K562 (cell line): ENCODE results near the gene LRRC61. TPM values are rescaled to one million over a fixed set of nuclear protein-coding genes. Genes with fewer than 3 reads are reported as not detected.
A peak's percentile ranks its signal among the peaks of the same experiment; 100 is the strongest.

Experiments
- ATAC-seq: fragments of 200-7000 bp; cut with Tn5 transposase; 3 replicates; pipeline ENCODE4 v1.9.1; 2020; ENCODE audit warnings: moderate library complexity
- BruUV-seq: library from RNA; stranded (reverse); fragments of 400-500 nt; replicated peaks from 2 replicates; lab custom pipeline; 2021; lab: Mats Ljungman, UMichigan
- CTCF ChIA-PET: fragments of 300-600 bp; formaldehyde crosslinking; extraction: SDS; loops from one replicate; lab custom pipeline; 2021; ENCODE audit warnings: low intra/inter-chr PET ratio; lab: Yijun Ruan, JAX
- POLR2A ChIA-PET: fragments of 300-600, 350-650 bp; sonication (Branson Sonifier 250); formaldehyde crosslinking; extraction: SDS; loops from one replicate; lab custom pipeline; 2021; ENCODE audit warnings: antibody characterized with exemption, inconsistent platforms; lab: Yijun Ruan, JAX
- DNase-seq, 4 experiments: peaks; one replicate each; pipeline versions ENCODE4 v3.0.0 to v3.0.0-alpha.2; 2011 to 2018; ENCODE audit warnings: low spot score in 3 of 4, mixed read lengths in 3 of 4; ENCODE audit errors: extremely low read depth in 1 of 4
- FAIRE-seq: peaks from 2 replicates; lab custom pipeline; 2011; peaks lifted over from hg19 to GRCh38; lab: Jason Lieb, UNC
- H2AFZ ChIP-seq: 2 replicates; pipeline ENCODE4 v1.6.0; 2011; ENCODE audit warnings: low read depth, low read length, control low read depth, inconsistent platforms
- H3K27ac ChIP-seq: fragments of 200-600 bp; 3 replicates; pipeline ENCODE4 v1.8.0; 2011; ENCODE audit warnings: low read depth, mild to moderate bottlenecking, control low read depth, inconsistent platforms, low read length, moderate library complexity, mixed read lengths; ENCODE audit errors: extremely low read depth
- H3K27me3 ChIP-seq, 2 experiments: fragments of 300-600 bp in 1 of 2; 2 replicates in 1 of 2; 3 replicates in 1 of 2; pipeline versions ENCODE4 v1.6.0 to v1.8.0; 2011; ENCODE audit warnings: inconsistent platforms in 2 of 2, low read length in 2 of 2, mild to moderate bottlenecking in 1 of 2, mixed read lengths in 1 of 2, moderate library complexity in 1 of 2; ENCODE audit not compliant: control insufficient read depth in 2 of 2, insufficient read depth in 2 of 2
- H3K36me3 ChIP-seq: fragments of 300-600 bp; 3 replicates; pipeline ENCODE4 v1.8.0; 2011; ENCODE audit warnings: mild to moderate bottlenecking, low read length, inconsistent platforms; ENCODE audit not compliant: control insufficient read depth, insufficient read depth
- H3K4me1 ChIP-seq, 2 experiments: fragments of 200-600 bp in 1 of 2; replicated peaks in 1 of 2; 2 replicates in 1 of 2; 3 replicates in 1 of 2; pipeline versions ENCODE4 v1.5.1 to v1.8.0; 2011; ENCODE audit warnings: inconsistent platforms in 2 of 2, low read length in 2 of 2, mild to moderate bottlenecking in 1 of 2, mixed read lengths in 1 of 2, moderate library complexity in 1 of 2; ENCODE audit not compliant: control insufficient read depth in 2 of 2, insufficient read depth in 2 of 2
- H3K4me2 ChIP-seq: 2 replicates; pipeline ENCODE4 v1.6.1; 2011; ENCODE audit warnings: low read length, control low read depth, inconsistent platforms, mixed read lengths; ENCODE audit not compliant: insufficient read depth
- H3K4me3 ChIP-seq: fragments of 200-600 bp; sonication (generic), shearing (Covaris generic); 2 replicates; pipeline ENCODE4 v1.5.1; 2016; ENCODE audit warnings: control low read depth, inconsistent platforms
- H3K79me2 ChIP-seq: fragments of 200-600 bp; 3 replicates; pipeline ENCODE4 v1.8.0; 2011; ENCODE audit warnings: low read length, inconsistent platforms; ENCODE audit not compliant: control insufficient read depth, insufficient read depth
- H3K9ac ChIP-seq, 2 experiments: 2 replicates each; pipeline versions ENCODE4 v1.6.0 to v1.6.1; 2011; ENCODE audit warnings: low read depth in 2 of 2, low read length in 2 of 2, control low read depth in 1 of 2, inconsistent platforms in 1 of 2, mild to moderate bottlenecking in 1 of 2, mixed read lengths in 1 of 2; ENCODE audit not compliant: insufficient read depth in 1 of 2
- H3K9me1 ChIP-seq: one replicate; pipeline ENCODE4 v1.6.0; 2011; ENCODE audit warnings: inconsistent platforms, mild to moderate bottlenecking, low read length, moderate library complexity; ENCODE audit not compliant: control insufficient read depth, insufficient read depth
- H3K9me3 ChIP-seq: replicated peaks from 2 replicates; pipeline ENCODE4 v1.5.1; 2011; ENCODE audit warnings: low read depth, low read length, inconsistent platforms; ENCODE audit not compliant: control insufficient read depth, insufficient read depth
- H4K20me1 ChIP-seq: replicated peaks from 2 replicates; pipeline ENCODE4 v1.6.1; 2011; ENCODE audit warnings: low read length, inconsistent platforms, mixed read lengths; ENCODE audit not compliant: control insufficient read depth, insufficient read depth
- CUX1 ChIP-seq: fragments of 200-800 bp; sonication (Bioruptor generic); IDR thresholded peaks from 2 replicates; pipeline ENCODE4 v1.6.1; 2016; ENCODE audit warnings: missing genetic modification characterization, missing compliant biosample characterization
- ELK3 ChIP-seq: fragments of 450-650 bp; formaldehyde crosslinking; IDR thresholded peaks from 2 replicates; pipeline ENCODE4 v1.4.0; 2020; ENCODE audit warnings: mild to moderate bottlenecking
- MAFF ChIP-seq: IDR thresholded peaks from 2 replicates; pipeline ENCODE4 v1.6.1; 2012; ENCODE audit warnings: low read length, improper control_type of control experiment
- MED1 ChIP-seq: sonication (generic); formaldehyde crosslinking; IDR thresholded peaks from 2 replicates; pipeline ENCODE4 v1.8.1; 2023; ENCODE audit warnings: missing genetic modification reagents, borderline replicate concordance
- NCOA2 ChIP-seq, 2 experiments: fragments of 450-650 bp; IDR thresholded peaks; 2 replicates each; pipeline ENCODE4 v1.6.1; 2018; ENCODE audit warnings: mild to moderate bottlenecking in 2 of 2, moderate library complexity in 1 of 2; ENCODE audit not compliant: partially characterized antibody in 2 of 2
- NFIX ChIP-seq: fragments of 250-450 bp; sonication (Bioruptor Pico); IDR thresholded peaks from 2 replicates; pipeline ENCODE4 v1.4.0; 2020; ENCODE audit warnings: low read depth, mild to moderate bottlenecking, moderate library complexity
- SAFB2 ChIP-seq: fragments of 200-400 bp; formaldehyde crosslinking; IDR thresholded peaks from 2 replicates; pipeline ENCODE4 v1.6.1; 2018; ENCODE audit warnings: borderline replicate concordance, low read length, low read depth, moderate library complexity; ENCODE audit not compliant: severe bottlenecking
- SIRT6 ChIP-seq: IDR thresholded peaks from one replicate; pipeline ENCODE4 v1.6.1; 2012; ENCODE audit warnings: low read depth, mild to moderate bottlenecking, control low read depth, inconsistent platforms, low read length, moderate library complexity
- TRIM24 ChIP-seq, 2 experiments: fragments of 450-650 bp; IDR thresholded peaks; 2 replicates each; pipeline ENCODE4 v1.6.1; 2016
- XRCC3 ChIP-seq: fragments of 450-650 bp; IDR thresholded peaks from 2 replicates; pipeline ENCODE4 v1.6.1; 2017; ENCODE audit warnings: mild to moderate bottlenecking, moderate library complexity
- ZBTB9 ChIP-seq: fragments of 450-650 bp; formaldehyde crosslinking; IDR thresholded peaks from 2 replicates; pipeline ENCODE4 v1.4.0; 2020; ENCODE audit warnings: mild to moderate bottlenecking, moderate library complexity
- ZNF354B ChIP-seq: fragments of 250-450 bp; sonication (Bioruptor Pico); IDR thresholded peaks from 2 replicates; pipeline ENCODE4 v1.4.0; 2020
- WGBS: fragments of 100-300 bp; shearing (Covaris generic); methylation state at CpG from one replicate; pipeline ENCODE4 v1.1.6; 2016; ENCODE audit warnings: low coverage, mixed read lengths; ENCODE audit not compliant: insufficient coverage; ENCODE audit errors: missing lambda C conversion rate; 5-methylcytosine and 5-hydroxymethylcytosine counted together
- in situ Hi-C: fragments of 300-500 bp; cut with MboI; formaldehyde crosslinking; loops from 4 replicates; pipeline ENCODE4 v1.15.0; 2018; ENCODE audit warnings: inconsistent platforms, mixed read lengths
- intact Hi-C: fragments of 100-400 bp; cut with micrococcal nuclease; formaldehyde crosslinking; loops from 2 replicates; pipeline ENCODE4 v1.14.2; 2022
- polyA plus RNA-seq, 8 experiments: library from polyadenylated mRNA; depleted of rRNA in 4 of 8; stranded (reverse) in 5 of 8; unstranded in 3 of 8; fragments of >200 nt; fragmentation: Nextera tagmentation in 2 of 8; fragmentation: Illumina TruSeq in 1 of 8; extraction: Ambion mirVana in 2 of 8; extraction: Trizol in 1 of 8; gene quantifications; 2 replicates each; pipeline versions ENCODE4 v1.2.1 to v1.2.3, GENCODE V29; 2011 to 2014; ENCODE audit warnings: inconsistent platforms in 1 of 8, missing spikeins in 1 of 8
- total RNA-seq, 7 experiments: library from RNA; depleted of rRNA in 6 of 7; stranded (reverse); fragments of >200 nt in 6 of 7; fragmentation: Illumina TruSeq in 2 of 7; extraction: Trizol in 2 of 7; gene quantifications; 2 replicates each; pipeline versions ENCODE4 v1.2.1 to v1.2.3, GENCODE V29; 2011 to 2021; ENCODE audit warnings: low replicate concordance in 1 of 7
- TF ChIP-seq, protein P1 (sequence below): sonication (generic); formaldehyde crosslinking; IDR thresholded peaks from 2 replicates; pipeline ENCODE4 v1.8.0; 2022; ENCODE audit warnings: missing genetic modification reagents, mild to moderate bottlenecking, borderline replicate concordance

LRRC61 gene
- total and polyA plus RNA-seq, 9 of the 15 experiments (the other 6 are each of a cell fraction or from before 2014, with no cell fraction given) = 1.3 to 55.2 (median 35.2) TPM

GRCh38 chr7:150322114-150322832 is 882 bp upstream of the LRRC61 start:
- Histone ChIP-seq H3K27me3 (no peaks in the 10 kb centered on the region), H3K9ac (peak overlapping the region; percentile 96), H2AFZ (peak overlapping the region; percentile 79), H3K4me2 (peak overlapping the region; percentile 100), H3K27ac (peak overlapping the region; percentile 99), H3K9me1 (no peaks in the 10 kb centered on the region), H3K4me3 (peak overlapping the region; percentile 68), H4K20me1 (no peaks in the 10 kb centered on the region), H3K9me3 (no peaks in the 10 kb centered on the region), H3K79me2 (peaks cover 82% of the 10 kb centered on the region), H3K36me3 (peaks cover 42% of the 10 kb centered on the region), H3K4me1 (peaks cover 52 to 62% of the 10 kb centered on the region in 2 experiments)
- WGBS = 0% methylated on average over 4 of the region's 4 CpGs
- ChIA-PET POLR2A (interaction anchor here (0.6 to 5.9 kb wide), 7 partner anchors 9 to 643 kb away, joined by 3 to 35 read pairs (median 4); partner anchors contain the start of gene REPIN1), CTCF (interaction anchor here (1.4 kb wide), 1 partner anchor 36 kb away, joined by 3 read pairs; no protein-coding TSS in a partner anchor)
- in situ Hi-C loops = loop anchor here (5.0 kb wide), 1 partner anchor 35 kb away; no protein-coding TSS in a partner anchor
- ATAC-seq (peak; percentile 71), FAIRE-seq (peak; percentile 94), DNase-seq (peak; percentile 22 to 98 (median 50))
- intact Hi-C loops = loop anchor here (1.0 to 5.0 kb wide), 4 partner anchors 10 to 635 kb away; partner anchors contain the start of gene REPIN1
- no TSS peak for BruUV-seq
- TF ChIP-seq, protein P1, sequence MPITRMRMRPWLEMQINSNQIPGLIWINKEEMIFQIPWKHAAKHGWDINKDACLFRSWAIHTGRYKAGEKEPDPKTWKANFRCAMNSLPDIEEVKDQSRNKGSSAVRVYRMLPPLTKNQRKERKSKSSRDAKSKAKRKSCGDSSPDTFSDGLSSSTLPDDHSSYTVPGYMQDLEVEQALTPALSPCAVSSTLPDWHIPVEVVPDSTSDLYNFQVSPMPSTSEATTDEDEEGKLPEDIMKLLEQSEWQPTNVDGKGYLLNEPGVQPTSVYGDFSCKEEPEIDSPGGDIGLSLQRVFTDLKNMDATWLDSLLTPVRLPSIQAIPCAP = no peak
- TF ChIP-seq SIRT6 = no peak
- no peak for TF ChIP-seq TRIM24 (IDR thresholded peaks at IDR 0.05)
- no peak for TF ChIP-seq ZNF354B (CRISPR knock-in tag)
- no peak for TF ChIP-seq NFIX
- TF ChIP-seq CUX1 (CRISPR knock-in tag) = no peak; the same call in 1 of the 2 replicates
- peak; percentile 97 for TF ChIP-seq ZBTB9 (CRISPR knock-in tag)
- TF ChIP-seq SAFB2 = no peak
- TF ChIP-seq MED1 = no peak
- no peak for TF ChIP-seq NCOA2 (IDR thresholded peaks at IDR 0.05; ENCODE audit: partially characterized antibody in 2 of 2)
- no peak; the same call in 1 of the 2 replicates for TF ChIP-seq MAFF
- TF ChIP-seq XRCC3 = no peak
- no peak for TF ChIP-seq ELK3 (CRISPR knock-in tag)
